SK-N-SH (cell line): Measurements from ENCODE around the gene ZNF385C.

ENCODE experiments used
- CTCF ChIP-seq: fragments of 200-600 bp; sonication (generic); IDR thresholded peaks from 2 replicates; pipeline ENCODE4 v1.6.1; 2017; ENCODE audit warnings: antibody characterized with exemption, mild to moderate bottlenecking, moderate library complexity
- ELF1 ChIP-seq: IDR thresholded peaks from 2 replicates; pipeline ENCODE4 v1.4.0; 2012
- EP300 ChIP-seq, 2 experiments: IDR thresholded peaks; 2 replicates each; pipeline versions ENCODE4 v1.4.0 to v1.6.1; 2012; ENCODE audit warnings: borderline replicate concordance in 1 of 2, low read depth in 1 of 2, low read length in 1 of 2
- FOXJ3 ChIP-seq: sonication (generic); formaldehyde crosslinking; IDR thresholded peaks from 2 replicates; pipeline ENCODE4 v1.5.1; 2020; ENCODE audit warnings: mild to moderate bottlenecking, missing genetic modification reagents
- FOXM1 ChIP-seq: IDR thresholded peaks from 2 replicates; pipeline ENCODE4 v1.4.0; 2012; ENCODE audit warnings: low read depth, mild to moderate bottlenecking
- MEF2A ChIP-seq: IDR thresholded peaks from 2 replicates; pipeline ENCODE4 v1.4.0; 2012; ENCODE audit warnings: low read depth, borderline replicate concordance
- RAD21 ChIP-seq: IDR thresholded peaks from 2 replicates; pipeline ENCODE4 v1.6.1; 2012; ENCODE audit warnings: mild to moderate bottlenecking, low read length
- REST ChIP-seq: IDR thresholded peaks from 2 replicates; pipeline ENCODE4 v1.6.1; 2012; ENCODE audit warnings: mild to moderate bottlenecking, low read depth, low read length, moderate library complexity
- RXRA ChIP-seq: IDR thresholded peaks from 2 replicates; pipeline ENCODE4 v1.4.0; 2012; ENCODE audit warnings: low read depth, mild to moderate bottlenecking, borderline replicate concordance
- SIN3A ChIP-seq: IDR thresholded peaks from 2 replicates; pipeline ENCODE4 v1.6.1; 2012; ENCODE audit warnings: low read depth, mild to moderate bottlenecking, low read length, moderate library complexity, borderline replicate concordance
- USF2 ChIP-seq: fragments of 150-350 bp; IDR thresholded peaks from 2 replicates; pipeline ENCODE4 v1.6.1; 2017; ENCODE audit warnings: antibody characterized with exemption, low read length, low read depth, borderline replicate concordance
- YY1 ChIP-seq: IDR thresholded peaks from 2 replicates; pipeline ENCODE4 v1.4.0; 2012; ENCODE audit warnings: low read depth, mild to moderate bottlenecking

- no peak for TF ChIP-seq MEF2A
- TF ChIP-seq CTCF, result no peak
- no peak for TF ChIP-seq EP300 (IDR thresholded peaks at IDR 0.05; ENCODE audit: borderline replicate concordance in 1 of 2, low read depth in 1 of 2, low read length in 1 of 2)
- TF ChIP-seq USF2, result no peak
- TF ChIP-seq RAD21, result no peak
- no peak for TF ChIP-seq SIN3A
- TF ChIP-seq YY1, result no peak
- no peak for TF ChIP-seq FOXJ3 (CRISPR knock-in tag)
- TF ChIP-seq FOXM1, result no peak
- no peak for TF ChIP-seq ELF1
- no peak for TF ChIP-seq RXRA
- TF ChIP-seq REST, result no peak
Measured at GRCh38 chr17:42109086-42109485, 10.8 kb upstream of the ZNF385C start.
